Measurements from ENCODE around the gene GTF2IRD1. TPM values are rescaled to one million over a fixed set of nuclear protein-coding genes. Genes with fewer than 3 reads are reported as not detected.
A peak's percentile ranks its signal among the peaks of the same experiment; 100 is the strongest.
"Not testable (repeated sequence)": the region's sequence is repeated elsewhere in the genome, so short reads cannot be mapped to it uniquely, and the experiment has no call there.

The GTF2IRD1 gene
- total and polyA plus RNA-seq, 2 experiments from 2014 or later, result 34.9 to 39.6 TPM

- no peaks in the 10 kb centered on the region for H3K9me2 ChIP-seq (replicated peaks; ENCODE audit: insufficient read depth)
- DNase-seq (ENCODE audit: low spot score), result no peak
- WGBS (ENCODE audit: low lambda C conversion rate, missing lambda C conversion rate), result 87% methylated on average over 8 of the region's 8 CpGs
- H3K36me3 ChIP-seq (replicated peaks; ENCODE audit: insufficient read depth, low read depth), result no peaks in the 10 kb centered on the region
- no peaks in the 10 kb centered on the region for H3K27me3 ChIP-seq
- peaks cover 17% of the 10 kb centered on the region for H3K4me1 ChIP-seq (ENCODE audit: insufficient read depth)
- H4K20me1 ChIP-seq (ENCODE audit: insufficient read depth, poor library complexity, severe bottlenecking), result no peaks in the 10 kb centered on the region
- H2AFZ ChIP-seq, result no peak overlapping the region
- no peak overlapping the region for H3K4me3 ChIP-seq
- no peak overlapping the region for H3K4me2 ChIP-seq
- no peaks in the 10 kb centered on the region for H3K79me2 ChIP-seq
- H3K27ac ChIP-seq, result no peak overlapping the region
- H3K9me3 ChIP-seq (ENCODE audit: low read depth), result no peaks in the 10 kb centered on the region
- no peak for TF ChIP-seq CTCF (IDR thresholded peaks at IDR 0.05; ENCODE audit: poor library complexity)
These were observed 178.8 kb downstream of the GTF2IRD1 start for GRCh38 chr7:74632505-74632904.

DNA sequence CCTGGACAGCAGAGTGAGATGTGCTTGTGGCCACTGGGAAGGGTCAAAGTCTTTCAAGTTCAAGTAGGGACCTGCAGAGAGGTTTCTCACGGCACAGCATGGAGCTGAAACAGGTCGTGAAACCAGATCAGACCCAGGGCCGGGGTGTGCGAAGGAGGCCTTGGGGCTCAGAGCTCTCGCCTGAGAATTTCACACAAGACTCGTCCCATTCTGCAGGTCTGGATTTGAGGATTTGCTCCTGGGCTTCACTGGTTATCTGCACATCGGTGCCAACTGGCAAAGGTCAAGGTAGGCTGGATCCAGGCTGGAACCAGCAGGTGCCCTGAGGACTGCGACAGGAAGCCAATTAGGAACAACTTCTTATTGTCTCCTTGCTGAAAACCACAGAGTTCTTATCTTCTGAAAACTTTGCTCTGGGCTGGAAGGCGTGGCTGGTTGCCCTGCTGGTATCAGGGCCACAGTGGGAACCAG is 179.8 kb downstream of the GTF2IRD1 start:
- Histone ChIP-seq H3K79me2 (no peaks in the 10 kb centered on the region), H3K27ac (no peak overlapping the region), H3K9me2 (replicated peaks; ENCODE audit: insufficient read depth) (no peaks in the 10 kb centered on the region), H3K4me3 (no peak overlapping the region), H3K4me2 (peak overlapping the region; percentile 9), H3K36me3 (replicated peaks; ENCODE audit: insufficient read depth, low read depth) (no peaks in the 10 kb centered on the region), H4K20me1 (ENCODE audit: insufficient read depth, poor library complexity, severe bottlenecking) (no peaks in the 10 kb centered on the region), H3K27me3 (no peaks in the 10 kb centered on the region), H3K9me3 (ENCODE audit: low read depth) (no peaks in the 10 kb centered on the region), H2AFZ (no peak overlapping the region), H3K4me1 (ENCODE audit: insufficient read depth) (peaks cover 13% of the 10 kb centered on the region)
- no peak for DNase-seq (ENCODE audit: low spot score)
- TF ChIP-seq CTCF (IDR thresholded peaks at IDR 0.05; ENCODE audit: poor library complexity), result no peak
- no peak for TF ChIP-seq EZH2 (IDR thresholded peaks at IDR 0.05; ENCODE audit: borderline replicate concordance)
- TF ChIP-seq EZH2phosphoT487 (IDR thresholded peaks at IDR 0.05; ENCODE audit: low read depth, severe bottlenecking, unreplicated experiment), result no peak
- 68% methylated on average over 9 of the region's 9 CpGs for WGBS (ENCODE audit: low lambda C conversion rate, missing lambda C conversion rate)

- no peak overlapping the region for H3K4me2 ChIP-seq
- H4K20me1 ChIP-seq (ENCODE audit: insufficient read depth, poor library complexity, severe bottlenecking), result no peaks in the 10 kb centered on the region
- TF ChIP-seq EZH2 (IDR thresholded peaks at IDR 0.05; ENCODE audit: borderline replicate concordance) (no peak), CTCF (IDR thresholded peaks at IDR 0.05; ENCODE audit: poor library complexity) (no peak), EZH2phosphoT487 (IDR thresholded peaks at IDR 0.05; ENCODE audit: low read depth, severe bottlenecking, unreplicated experiment) (no peak)
- no peak overlapping the region for H2AFZ ChIP-seq
- H3K79me2 ChIP-seq, result no peaks in the 10 kb centered on the region
- no peaks in the 10 kb centered on the region for H3K9me3 ChIP-seq (ENCODE audit: low read depth)
- H3K36me3 ChIP-seq (replicated peaks; ENCODE audit: insufficient read depth, low read depth), result no peaks in the 10 kb centered on the region
- WGBS (ENCODE audit: low lambda C conversion rate, missing lambda C conversion rate), result over 99% methylated on average over 7 of the region's 7 CpGs
- no peaks in the 10 kb centered on the region for H3K9me2 ChIP-seq (replicated peaks; ENCODE audit: insufficient read depth)
- H3K4me1 ChIP-seq (ENCODE audit: insufficient read depth), result peaks cover 10% of the 10 kb centered on the region
- no peak overlapping the region for H3K4me3 ChIP-seq
- H3K27ac ChIP-seq, result no peak overlapping the region
- no peaks in the 10 kb centered on the region for H3K27me3 ChIP-seq
- DNase-seq (ENCODE audit: low spot score), result no peak
These were observed 184.0 kb downstream of the GTF2IRD1 start for GRCh38 chr7:74637745-74638144.

DNA sequence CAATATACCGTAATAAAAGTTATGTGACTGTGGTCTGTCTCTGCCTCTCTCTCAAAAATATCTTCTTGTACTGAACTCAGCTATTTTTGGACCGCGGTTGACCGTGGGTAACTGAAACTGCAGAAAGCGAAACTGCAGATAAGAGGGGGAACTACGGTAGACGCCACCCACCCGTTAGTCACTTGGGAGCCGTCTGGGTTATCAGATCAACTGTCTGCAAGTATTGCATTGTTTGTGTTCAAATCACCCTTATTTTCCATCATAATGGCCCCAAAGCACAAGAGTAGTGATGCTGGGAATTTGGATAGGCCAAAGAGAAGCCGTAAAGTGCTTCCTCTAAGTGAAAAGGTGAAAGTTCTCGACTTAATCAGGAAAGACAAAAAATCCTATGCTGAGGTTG is 196.3 kb downstream of the GTF2IRD1 start:
- H3K9me2 ChIP-seq (replicated peaks; ENCODE audit: insufficient read depth); H3K36me3 ChIP-seq (replicated peaks; ENCODE audit: insufficient read depth, low read depth); H3K27ac ChIP-seq; H3K79me2 ChIP-seq; H3K4me1 ChIP-seq (ENCODE audit: insufficient read depth); H3K4me3 ChIP-seq; H4K20me1 ChIP-seq (ENCODE audit: insufficient read depth, poor library complexity, severe bottlenecking); H3K9me3 ChIP-seq (ENCODE audit: low read depth); H3K27me3 ChIP-seq: not testable (repeated sequence)
- Histone ChIP-seq H2AFZ (peak overlapping the region; percentile 46), H3K4me2 (peak overlapping the region; percentile 66)
- WGBS (ENCODE audit: low lambda C conversion rate, missing lambda C conversion rate), result 22% methylated on average over 10 of the region's 11 CpGs
- DNase-seq (ENCODE audit: low spot score), result peak; percentile 64

DNA sequence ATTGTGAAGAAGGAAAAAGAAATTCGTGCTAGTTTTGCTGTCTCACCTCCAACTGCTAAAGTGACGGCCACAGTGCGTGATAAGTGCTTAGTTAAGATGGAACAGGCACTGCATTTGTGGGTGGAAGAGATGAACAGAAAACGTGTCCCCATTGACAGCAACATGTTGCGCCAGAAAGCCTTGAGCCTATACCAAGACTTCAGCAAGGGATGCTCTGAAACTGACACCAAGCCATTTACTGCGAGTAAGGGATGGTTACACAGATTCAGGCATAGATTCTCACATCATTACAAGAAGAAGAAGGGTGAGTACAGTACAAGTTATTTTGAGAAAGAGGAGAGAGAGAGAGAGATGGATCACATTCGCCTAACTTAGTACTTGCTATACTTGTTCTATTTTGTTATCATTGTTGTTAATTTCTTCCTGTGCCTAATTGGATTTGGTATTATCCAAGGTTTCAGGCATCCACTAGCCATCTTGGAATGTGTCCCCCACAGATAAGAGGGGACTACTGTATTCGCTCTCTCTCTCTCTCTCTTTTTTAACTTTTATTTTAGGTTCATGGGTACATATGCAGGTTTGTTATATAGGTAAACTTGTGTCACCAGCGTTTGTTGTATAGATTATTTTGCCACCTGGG is 196.9 kb downstream of the GTF2IRD1 start:
- H4K20me1 ChIP-seq (ENCODE audit: insufficient read depth, poor library complexity, severe bottlenecking); H3K9me2 ChIP-seq (replicated peaks; ENCODE audit: insufficient read depth); H3K27me3 ChIP-seq; H3K9me3 ChIP-seq (ENCODE audit: low read depth); H3K36me3 ChIP-seq (replicated peaks; ENCODE audit: insufficient read depth, low read depth); DNase-seq (ENCODE audit: low spot score); H2AFZ ChIP-seq; H3K79me2 ChIP-seq; H3K4me1 ChIP-seq (ENCODE audit: insufficient read depth); H3K4me3 ChIP-seq: not testable (repeated sequence)
- H3K27ac ChIP-seq, result peak overlapping the region; percentile 19
- 64% methylated on average over 6 of the region's 9 CpGs for WGBS (ENCODE audit: low lambda C conversion rate, missing lambda C conversion rate)
- H3K4me2 ChIP-seq, result peak overlapping the region; percentile 31

DNA sequence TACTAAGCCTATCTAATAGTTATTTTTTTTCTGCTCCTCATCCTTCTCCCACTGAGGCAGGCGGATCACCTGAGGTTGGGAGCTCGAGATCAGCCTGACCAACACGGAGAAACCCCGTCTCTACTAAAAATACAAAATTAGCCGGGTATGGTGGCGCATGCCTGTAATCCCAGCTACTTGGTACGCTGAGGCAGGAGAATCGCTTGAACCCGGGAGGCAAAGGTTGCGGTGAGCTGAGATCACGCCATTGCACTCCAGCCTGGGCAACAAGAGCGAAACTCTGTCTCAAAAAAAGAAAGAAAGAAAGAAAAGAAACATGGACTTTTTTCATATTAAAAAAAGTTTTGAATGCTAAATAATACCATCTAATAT is 197.4 kb downstream of the GTF2IRD1 start:
- H3K9me3 ChIP-seq (ENCODE audit: low read depth), result not testable (repeated sequence)
- 86% methylated on average over 12 of the region's 12 CpGs for WGBS (ENCODE audit: low lambda C conversion rate, missing lambda C conversion rate)

More for the DNA sequence above, 197.4 kb downstream of the GTF2IRD1 start:
- not testable (repeated sequence) for H4K20me1 ChIP-seq (ENCODE audit: insufficient read depth, poor library complexity, severe bottlenecking); DNase-seq (ENCODE audit: low spot score); H2AFZ ChIP-seq; H3K9me2 ChIP-seq (replicated peaks; ENCODE audit: insufficient read depth); H3K27ac ChIP-seq; H3K36me3 ChIP-seq (replicated peaks; ENCODE audit: insufficient read depth, low read depth); H3K4me3 ChIP-seq; H3K79me2 ChIP-seq; H3K4me2 ChIP-seq; H3K27me3 ChIP-seq; H3K4me1 ChIP-seq (ENCODE audit: insufficient read depth)

Data from hepatocyte (in vitro differentiated cells).